GM19239 (cell line): ENCODE data around the gene DELE1.
A peak's percentile ranks its signal among the peaks of the same experiment; 100 is the strongest.
"Not testable (repeated sequence)": the region's sequence is repeated elsewhere in the genome, so short reads cannot be mapped to it uniquely, and the experiment has no call there.

Experiments used
- DNase-seq: peaks from one replicate; pipeline ENCODE4 v3.0.0; 2011; ENCODE audit warnings: low spot score; ENCODE audit not compliant: insufficient read length
- FAIRE-seq: peaks from 2 replicates; lab custom pipeline; 2011; peaks lifted over from hg19 to GRCh38; lab: Jason Lieb, UNC

Gene DELE1

DNA sequence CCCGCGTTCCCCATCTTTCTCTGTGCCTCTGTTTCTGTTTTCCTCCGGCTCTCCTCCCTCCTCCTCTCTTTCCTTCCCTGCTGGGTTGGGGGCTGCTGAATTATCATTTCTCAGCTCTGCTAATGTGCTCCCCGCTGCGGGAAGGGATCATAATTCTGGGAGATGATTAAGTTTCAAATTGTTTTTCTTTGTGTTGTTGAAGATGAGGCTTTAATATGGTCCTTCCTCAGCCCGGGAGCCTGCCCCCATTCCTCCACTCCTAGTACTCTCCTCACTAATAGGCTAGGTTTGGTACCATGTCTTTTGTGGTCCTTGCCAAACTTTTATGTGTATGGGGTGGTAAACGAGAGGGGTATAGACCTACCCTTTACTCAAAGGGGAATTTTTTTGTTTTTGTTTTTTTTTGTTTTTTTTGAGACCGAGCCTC is 39.8 kb upstream of the DELE1 start:
- FAIRE-seq (no peak), DNase-seq (no peak)

DNA sequence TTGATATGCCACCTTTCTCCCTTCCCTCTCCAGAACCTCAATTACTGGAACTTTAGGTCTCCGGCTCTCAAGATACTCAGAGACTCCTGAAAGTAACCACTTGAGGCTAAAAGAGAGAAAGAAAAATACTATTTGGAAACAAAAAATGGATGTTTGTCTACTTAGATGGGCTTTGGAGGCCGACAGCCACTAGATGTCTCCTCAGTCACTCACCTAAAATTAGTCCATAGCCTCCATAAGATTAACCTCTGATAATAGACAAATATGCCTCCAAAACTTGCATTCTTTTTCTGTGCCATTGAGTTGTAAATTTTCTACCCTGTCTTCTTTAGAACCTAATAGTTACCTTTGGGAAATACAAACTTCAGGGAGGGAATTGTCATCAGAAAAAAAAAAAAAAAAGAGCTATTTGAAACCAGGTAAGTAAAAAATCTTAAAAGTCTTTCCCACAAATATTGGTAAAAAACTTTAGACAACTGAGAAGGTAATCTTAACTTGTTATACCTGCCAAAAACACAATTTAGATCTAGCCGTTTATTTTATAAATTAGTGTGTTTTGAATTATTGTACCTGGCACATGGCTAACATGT is 34.3 kb upstream of the DELE1 start:
- DNase-seq (no peak), FAIRE-seq (no peak)

DNA sequence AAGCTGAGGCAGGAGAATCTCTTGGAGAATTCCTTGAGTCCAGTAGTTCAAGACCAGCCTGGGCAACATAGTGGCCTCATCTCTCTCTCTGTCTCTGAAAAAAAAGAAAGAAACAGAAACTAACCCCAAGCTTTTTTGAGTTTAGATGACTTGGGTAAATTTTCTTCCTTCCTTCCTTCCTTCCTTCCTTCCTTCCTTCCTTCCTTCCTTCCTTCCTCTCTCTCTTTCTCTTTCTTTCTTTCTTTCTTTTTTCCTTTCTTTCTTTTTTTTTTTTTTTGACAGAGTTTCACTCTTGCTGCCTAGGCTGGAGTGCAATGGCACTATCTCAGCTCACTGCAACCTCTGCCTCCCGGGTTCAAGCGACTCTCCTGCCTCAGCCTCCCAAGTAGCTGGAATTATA is 33.2 kb upstream of the DELE1 start:
- not testable (repeated sequence) for FAIRE-seq, DNase-seq

DNA sequence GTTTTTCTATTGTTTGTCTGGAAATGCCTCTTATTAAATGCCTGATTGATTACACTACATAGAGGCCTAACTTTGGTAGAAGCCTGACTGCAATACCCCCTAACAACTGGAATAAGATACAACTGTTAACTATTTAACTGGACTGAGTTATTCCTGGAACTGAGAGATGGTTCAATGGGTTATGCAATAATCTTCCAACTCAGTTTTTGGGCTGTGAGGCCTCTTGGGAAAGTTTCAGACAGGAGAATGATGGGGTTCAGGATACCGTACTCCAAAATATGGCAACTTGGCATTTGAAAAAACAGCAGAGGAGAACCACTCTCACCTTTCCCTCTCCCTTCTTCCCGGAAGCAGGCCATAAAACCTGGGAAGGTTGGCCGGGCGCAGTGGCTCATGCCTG is 26.2 kb upstream of the DELE1 start:
- DNase-seq (no peak), FAIRE-seq (no peak)

GRCh38 chr5:141898448-141899049 is 25.1 kb upstream of the DELE1 start:
- no peak for FAIRE-seq
- no peak for DNase-seq

DNA sequence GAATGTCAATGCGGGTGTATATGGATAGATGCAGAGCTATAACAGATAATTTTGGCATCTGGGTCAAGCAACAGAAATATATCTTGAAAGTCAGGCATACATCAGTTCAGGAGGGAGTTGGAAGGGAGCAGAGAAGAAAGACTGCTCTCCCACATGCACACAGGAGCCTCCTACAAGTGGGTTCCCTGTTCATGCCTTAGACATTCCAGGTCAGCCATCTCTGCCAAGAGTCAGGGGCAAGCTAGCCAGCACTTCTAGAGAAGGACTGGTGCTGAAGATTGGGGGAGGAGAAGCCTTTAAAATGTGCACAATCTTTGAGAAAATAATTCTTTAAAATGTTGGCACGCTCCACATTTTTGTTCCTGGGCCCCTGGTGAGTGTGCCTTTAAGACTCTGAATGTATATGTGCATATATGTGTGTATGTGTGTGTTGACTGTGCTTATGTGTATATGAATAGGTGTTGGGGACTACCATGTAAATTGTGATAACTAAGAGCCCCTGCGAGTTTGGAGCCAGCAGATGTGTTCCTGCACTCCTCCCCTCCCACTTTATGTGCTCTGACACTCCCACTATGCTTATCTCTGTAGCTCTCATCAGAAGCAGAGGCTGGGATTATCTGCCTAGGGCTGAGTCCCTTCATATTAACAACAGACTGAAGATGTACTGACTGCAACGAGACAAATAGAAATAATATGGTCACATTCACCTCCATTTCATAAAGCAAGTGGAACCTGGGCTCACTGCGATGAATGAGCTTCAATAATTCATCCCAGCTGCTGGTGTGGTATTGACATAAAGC is 21.5 kb upstream of the DELE1 start:
- FAIRE-seq: no peak

DNA sequence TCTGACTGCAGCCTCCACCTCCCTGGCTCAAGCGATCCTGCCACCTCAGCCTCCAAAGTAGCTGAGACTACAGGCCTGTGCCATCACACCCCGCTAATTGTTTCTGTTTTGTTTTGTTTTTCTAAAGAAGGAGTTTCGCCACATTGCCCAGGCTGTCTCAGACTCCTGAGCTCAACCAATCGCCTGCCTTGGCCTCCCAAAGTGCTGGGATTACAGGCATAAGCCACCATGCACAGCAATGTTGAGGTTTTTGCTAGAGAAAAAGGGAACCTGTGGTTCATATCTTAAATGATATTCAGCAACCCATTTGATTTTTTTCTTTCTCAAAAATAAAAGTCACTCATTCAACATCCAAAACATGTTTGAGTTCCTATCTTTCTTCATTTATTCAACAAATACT is 20.4 kb upstream of the DELE1 start:
- DNase-seq (no peak), FAIRE-seq (no peak)

More for the DNA sequence above, 21.5 kb upstream of the DELE1 start:
- DNase-seq: no peak

DNA sequence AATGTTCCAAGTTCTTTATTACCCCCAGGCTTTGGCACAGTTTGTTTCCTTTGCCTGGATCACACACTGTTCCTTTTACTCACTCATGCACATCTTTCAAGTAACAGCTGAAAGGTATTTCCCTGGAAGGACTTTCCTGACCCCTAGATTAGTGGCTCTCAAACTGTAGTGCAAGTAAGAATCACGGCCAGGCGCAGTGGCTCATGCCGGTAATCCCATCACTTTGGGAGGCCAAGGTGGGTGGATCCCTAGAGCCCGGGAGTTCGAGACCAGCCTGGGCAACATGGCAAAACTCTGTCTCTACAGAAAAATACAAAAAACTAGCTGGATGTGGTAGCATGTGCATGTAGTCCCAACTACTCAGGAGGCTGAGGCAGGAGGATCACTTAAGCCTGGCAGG is 19.1 kb upstream of the DELE1 start:
- FAIRE-seq (no peak), DNase-seq (no peak)

DNA sequence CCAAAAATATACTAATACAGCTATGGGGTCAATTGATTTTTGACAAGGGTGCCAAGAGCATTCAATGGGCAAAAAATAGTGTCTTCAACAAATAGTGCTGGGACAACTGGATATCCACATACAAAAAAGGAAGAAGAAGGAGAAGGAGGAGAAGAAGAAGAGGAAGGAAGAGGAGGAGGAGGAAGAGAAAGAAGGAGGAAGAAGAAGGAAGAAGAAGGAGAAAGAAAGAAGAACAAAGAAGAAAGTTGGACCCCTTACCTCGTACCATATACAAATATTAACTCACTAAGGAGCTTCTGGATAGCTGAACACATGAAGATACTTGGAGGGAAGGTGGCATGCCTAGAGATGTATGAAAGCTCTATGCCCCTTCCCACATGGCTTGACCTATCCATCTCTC is 17.2 kb upstream of the DELE1 start:
- DNase-seq (no peak), FAIRE-seq (no peak)

DNA sequence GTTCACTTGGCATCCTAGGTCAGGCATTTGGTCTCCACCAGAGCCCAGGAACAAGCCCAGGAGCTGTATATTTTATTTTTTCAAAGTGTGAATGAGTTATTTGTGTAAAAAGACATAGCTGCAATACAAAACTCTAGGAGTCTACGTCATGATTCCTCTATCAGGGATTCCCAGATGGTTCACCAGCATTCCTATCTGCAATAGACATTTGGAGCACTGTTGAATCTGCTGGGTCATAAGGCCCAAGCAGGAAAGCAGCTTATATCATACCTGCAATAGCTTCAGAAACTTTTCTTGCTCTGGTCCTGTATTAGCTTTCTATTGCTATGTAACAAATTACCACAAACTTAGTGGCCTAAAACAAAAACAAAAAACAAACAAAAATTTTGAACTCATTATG is 16.7 kb upstream of the DELE1 start:
- DNase-seq: no peak
- FAIRE-seq: no peak

DNA sequence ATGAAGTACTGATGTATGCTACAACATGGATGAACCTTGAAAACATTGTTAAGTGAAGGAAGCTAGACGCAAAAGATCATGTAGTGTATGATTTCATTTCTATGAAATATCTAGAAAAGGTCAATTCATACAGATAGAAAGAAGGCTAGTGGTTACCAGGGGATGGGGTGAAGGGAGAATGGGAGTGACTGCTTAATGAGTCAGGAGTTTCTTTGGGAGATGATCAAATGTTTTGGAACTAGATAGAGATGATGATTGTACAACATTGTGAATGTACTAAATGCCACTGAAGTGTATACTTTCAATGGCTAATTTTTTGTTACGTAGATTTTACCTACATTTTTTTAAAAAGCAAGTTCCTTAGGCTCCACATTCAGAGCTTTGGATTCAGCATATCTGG is 14.9 kb upstream of the DELE1 start:
- no peak for FAIRE-seq
- no peak for DNase-seq

GRCh38 chr5:141909212-141909611 is 14.5 kb upstream of the DELE1 start:
- DNase-seq (no peak), FAIRE-seq (no peak)

DNA sequence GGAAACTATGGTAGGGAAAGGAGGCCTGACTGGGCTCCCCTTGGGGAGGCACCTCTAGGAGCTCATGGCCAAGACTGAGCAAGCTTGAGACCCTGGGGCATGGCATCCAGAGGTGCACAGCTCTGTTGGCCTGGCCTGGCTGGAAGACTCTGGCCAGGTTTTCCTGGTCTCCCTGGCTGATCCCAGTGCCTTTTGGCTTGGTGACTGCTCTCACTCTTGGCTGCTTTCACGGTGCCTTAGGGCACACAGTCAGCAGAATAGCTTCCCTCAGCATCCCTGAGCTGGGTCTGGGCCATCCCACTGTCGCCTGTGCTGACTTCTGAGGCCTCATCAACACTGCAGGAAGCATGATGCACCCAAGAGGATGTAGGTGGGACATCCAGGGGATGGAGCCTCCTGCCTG is 13.4 kb upstream of the DELE1 start:
- FAIRE-seq (no peak), DNase-seq (no peak)

GRCh38 chr5:141913560-141914198 is 10.0 kb upstream of the DELE1 start:
- DNase-seq (no peak), FAIRE-seq (no peak)

- no peak for DNase-seq
- no peak for FAIRE-seq
These were observed 9.4 kb upstream of the DELE1 start for GRCh38 chr5:141914199-141914743.

GRCh38 chr5:141914797-141915196 is 8.9 kb upstream of the DELE1 start:
- no peak for DNase-seq
- FAIRE-seq: no peak

DNA sequence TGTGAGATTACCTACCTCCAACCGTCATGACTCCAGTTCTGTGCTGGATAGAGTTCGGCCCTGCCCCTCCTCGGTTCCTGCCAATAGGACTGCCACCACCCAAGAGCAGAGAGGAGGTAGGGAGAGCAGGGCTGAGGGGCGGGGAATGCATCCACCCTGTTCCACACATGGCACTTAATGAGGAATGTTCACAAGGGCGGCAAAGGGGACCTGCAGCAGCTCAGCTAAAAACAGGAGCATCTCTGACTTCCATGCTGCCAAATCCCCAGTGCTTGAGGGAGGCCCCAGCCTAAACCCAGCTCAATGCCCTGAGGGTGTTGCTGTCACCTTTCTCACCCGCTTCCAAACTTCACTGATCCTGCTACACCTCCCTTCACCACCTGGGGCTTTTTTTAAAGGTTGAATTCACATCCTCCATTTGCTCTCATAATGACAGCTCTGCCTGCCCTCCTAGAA is 7.8 kb upstream of the DELE1 start:
- no peak for DNase-seq
- FAIRE-seq: no peak

GRCh38 chr5:141916522-141916921 is 7.1 kb upstream of the DELE1 start:
- FAIRE-seq (peak; percentile 28), DNase-seq (no peak)

DNA sequence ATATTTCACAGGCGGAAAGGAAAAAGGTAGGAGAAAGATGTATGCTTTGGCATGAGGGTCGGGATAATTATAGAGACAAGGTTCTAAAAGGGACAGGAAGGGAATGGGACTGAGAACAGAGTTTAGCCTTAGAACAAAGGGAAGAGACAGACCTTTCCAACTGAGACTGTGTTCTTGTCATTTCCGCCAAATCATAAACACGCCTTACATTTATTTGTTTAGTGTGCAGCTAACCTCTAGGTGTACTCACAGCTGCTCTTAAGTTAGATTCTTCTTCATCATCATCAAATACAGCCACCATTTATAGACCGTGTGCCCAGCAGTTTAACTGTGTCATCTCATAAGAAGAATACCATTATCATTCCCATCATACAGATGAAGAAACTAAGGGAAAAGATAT is 5.9 kb upstream of the DELE1 start:
- peak; percentile 4 for FAIRE-seq

DNA sequence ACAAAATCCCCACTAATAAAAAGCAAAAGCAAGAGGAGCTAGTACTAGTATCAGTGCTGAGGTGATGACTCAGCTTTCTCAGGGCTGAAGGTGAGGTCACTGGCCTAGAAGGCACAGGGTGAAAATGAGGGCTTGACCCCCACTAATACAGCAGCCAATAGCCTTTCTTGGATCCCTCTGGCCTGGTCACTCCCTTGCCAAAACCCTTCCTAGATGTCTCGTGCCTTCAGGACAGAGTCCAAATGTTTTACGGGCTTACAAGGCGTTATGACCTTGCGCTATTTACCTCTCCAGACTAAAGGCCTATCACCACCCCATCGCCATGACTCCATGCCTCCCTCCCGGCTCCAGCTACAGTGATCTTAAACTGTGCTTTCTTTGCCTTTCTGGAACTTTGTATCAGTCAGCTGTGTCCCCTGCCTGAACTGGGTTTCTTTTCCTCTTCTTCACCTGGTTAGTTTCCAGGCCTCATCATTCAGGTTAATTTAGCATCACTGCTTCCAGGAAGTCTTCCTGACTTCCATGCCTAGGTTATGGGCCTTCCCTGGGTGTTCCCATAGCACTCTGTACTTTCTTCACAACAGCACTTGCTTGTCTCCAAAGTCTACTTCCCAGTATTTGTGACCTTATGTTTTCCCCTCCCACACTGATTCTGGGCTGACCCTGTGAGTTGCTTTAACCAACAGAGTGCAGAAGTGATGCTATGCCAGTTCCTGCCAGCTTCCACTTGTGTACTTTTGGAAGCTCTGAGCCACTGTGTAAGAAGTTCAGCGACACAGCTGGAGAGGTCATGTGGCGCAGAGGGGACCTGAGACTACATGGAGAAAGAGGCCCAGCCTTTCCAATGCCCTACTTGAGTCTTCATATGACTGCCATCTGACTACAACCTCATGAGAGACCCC is 4.2 kb upstream of the DELE1 start:
- no peak for DNase-seq
- no peak for FAIRE-seq

More for the DNA sequence above, 5.9 kb upstream of the DELE1 start:
- no peak for DNase-seq
